Naive thymus-derived CD4-positive, alpha-beta T cell (primary cell): Measurements from ENCODE around the gene SLC22A15. TPM values are rescaled to one million over a fixed set of nuclear protein-coding genes. Genes with fewer than 3 reads are reported as not detected.
"Not testable (repeated sequence)": the region's sequence is repeated elsewhere in the genome, so short reads cannot be mapped to it uniquely, and the experiment has no call there.

Experiments used
- ATAC-seq: fragments of 150-1000 bp; cut with Tn5 transposase; 2 replicates; pipeline ENCODE4 v1.10.0; 2021; ENCODE audit warnings: mild to moderate bottlenecking, moderate library complexity
- CTCF ChIA-PET: fragments of 350-600 bp; sonication (Branson Sonifier 250); formaldehyde crosslinking; loops from one replicate; lab custom pipeline; 2021; ENCODE audit warnings: antibody characterized with exemption; lab: Charles Lee
- POLR2A ChIA-PET: fragments of 350-600 bp; sonication (Branson Sonifier 250); formaldehyde crosslinking; loops from one replicate; lab custom pipeline; 2021; ENCODE audit warnings: antibody characterized with exemption, inconsistent platforms; lab: Charles Lee
- DNase-seq, 9 donors: peaks; one replicate each; pipeline versions ENCODE4 v3.0.0 to v3.0.0-alpha.2; 2020 to 2022; ENCODE audit warnings: mixed read lengths in 1 of 9
- H3K27ac ChIP-seq: one replicate; pipeline ENCODE4 v1.7.0; 2013; ENCODE audit warnings: mild to moderate bottlenecking, low read depth, low read length, moderate library complexity
- H3K27me3 ChIP-seq, 2 donors: one replicate each; pipeline ENCODE4 v1.7.0; 2013; ENCODE audit warnings: low read length in 2 of 2, mild to moderate bottlenecking in 2 of 2, moderate library complexity in 2 of 2; ENCODE audit not compliant: control insufficient read depth in 2 of 2, insufficient read depth in 2 of 2
- H3K36me3 ChIP-seq, 3 experiments: 1 replicate in 2 of 3; 2 replicates in 1 of 3; pipeline ENCODE4 v1.7.0; 2013; ENCODE audit warnings: low read length in 3 of 3, mild to moderate bottlenecking in 3 of 3, moderate library complexity in 1 of 3; ENCODE audit not compliant: insufficient read depth in 3 of 3, control insufficient read depth in 2 of 3
- H3K4me1 ChIP-seq, 2 donors: one replicate each; pipeline ENCODE4 v1.7.0; 2013; ENCODE audit warnings: low read length in 2 of 2, mild to moderate bottlenecking in 2 of 2, moderate library complexity in 1 of 2; ENCODE audit not compliant: control insufficient read depth in 2 of 2, insufficient read depth in 2 of 2
- H3K4me3 ChIP-seq: 2 replicates; pipeline ENCODE4 v1.7.0; 2013; ENCODE audit warnings: mild to moderate bottlenecking, low read length
- H3K9me3 ChIP-seq, 3 experiments: 1 replicate in 2 of 3; 2 replicates in 1 of 3; pipeline ENCODE4 v1.7.0; 2013; ENCODE audit warnings: low read length in 3 of 3; ENCODE audit not compliant: control insufficient read depth in 2 of 3
- H3K27ac Mint-ChIP-seq, 9 donors: one replicate each; pipeline ENCODE4 v1.8.0; 2020 to 2022; ENCODE audit warnings: mixed read lengths in 9 of 9, mild to moderate bottlenecking in 8 of 9, moderate library complexity in 5 of 9, inconsistent platforms in 2 of 9
- H3K27me3 Mint-ChIP-seq, 5 donors: one replicate each; pipeline ENCODE4 v1.8.0; 2021 to 2022; ENCODE audit warnings: mixed read lengths in 5 of 5, mild to moderate bottlenecking in 1 of 5
- H3K36me3 Mint-ChIP-seq, 5 donors: one replicate each; pipeline ENCODE4 v1.8.0; 2020 to 2022; ENCODE audit warnings: mixed read lengths in 5 of 5, mild to moderate bottlenecking in 3 of 5, inconsistent platforms in 1 of 5
- H3K4me1 Mint-ChIP-seq, 7 donors: one replicate each; pipeline ENCODE4 v1.8.0; 2020 to 2022; ENCODE audit warnings: mixed read lengths in 7 of 7, mild to moderate bottlenecking in 3 of 7, inconsistent platforms in 1 of 7
- H3K4me3 Mint-ChIP-seq, 10 donors: one replicate each; pipeline ENCODE4 v1.8.0; 2020 to 2022; ENCODE audit warnings: mild to moderate bottlenecking in 10 of 10, mixed read lengths in 10 of 10, moderate library complexity in 6 of 10, inconsistent platforms in 2 of 10
- H3K9me3 Mint-ChIP-seq, 11 donors: one replicate each; pipeline ENCODE4 v1.8.0; 2020 to 2022; ENCODE audit warnings: mixed read lengths in 11 of 11, mild to moderate bottlenecking in 4 of 11, inconsistent platforms in 1 of 11, moderate library complexity in 1 of 11
- intact Hi-C, 2 donors: fragments of 100-400 bp; cut with micrococcal nuclease; formaldehyde crosslinking; loops; one replicate each; pipeline ENCODE4 v1.15.1; 2023
- polyA plus RNA-seq, 2 donors: library from polyadenylated mRNA; unstranded; fragments of 300-500 nt; fragmentation: Illumina TruSeq; gene quantifications; one replicate each; pipeline ENCODE4 v1.2.3, GENCODE V29; 2021
- total RNA-seq, 6 experiments: library from RNA in 5 of 6; stranded (reverse) in 5 of 6; gene quantifications; 1 replicate in 5 of 6; 2 replicates in 1 of 6; pipeline ENCODE4 v1.2.3 and lab custom pipeline; 2021 to 2026

SLC22A15 gene
- total and polyA plus RNA-seq, 7 experiments from 2014 or later, result 0.22 to 8.2 (median 0.90) TPM; not detected in 3

DNA sequence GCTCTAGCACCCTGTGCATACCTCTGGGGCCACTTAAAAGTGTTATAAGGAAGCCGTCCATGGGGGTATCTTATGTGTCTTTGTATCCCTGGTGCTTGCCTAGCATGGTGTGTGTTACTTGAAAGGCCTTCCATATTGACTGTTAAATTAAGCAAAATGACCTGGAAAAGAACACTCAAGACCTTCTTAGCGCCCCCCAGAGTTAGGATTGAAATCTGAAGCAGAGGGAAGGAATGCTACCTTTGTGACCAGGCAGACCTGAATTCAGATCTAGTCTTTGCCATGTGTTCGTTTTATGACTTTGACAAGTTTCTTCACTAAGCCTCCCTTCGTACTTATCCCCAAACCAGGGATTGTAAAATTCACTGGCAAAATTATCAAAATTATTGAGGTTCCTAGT lies 59.9 kb downstream of the SLC22A15 start:
- CTCF ChIA-PET, result no interaction called here
- no peak overlapping the region for H3K27ac Mint-ChIP-seq

GRCh38 chr1:116038679-116039078 lies 62.4 kb downstream of the SLC22A15 start:
- no peak overlapping the region for H3K4me3 Mint-ChIP-seq
- POLR2A ChIA-PET, result no interaction called here
- CTCF ChIA-PET, result no interaction called here
- peaks cover 3 to 18% (median 9%) of the 10 kb centered on the region in 5 donors for H3K27me3 Mint-ChIP-seq
- DNase-seq (no peak), ATAC-seq (no peak)
- no peaks in the 10 kb centered on the region for H3K4me1 ChIP-seq
- intact Hi-C loops, result no loop called here
- no peaks in the 10 kb centered on the region for H3K27me3 ChIP-seq
- no peaks in the 10 kb centered on the region for H3K36me3 ChIP-seq
- no peaks in the 10 kb centered on the region for H3K36me3 Mint-ChIP-seq
- no peaks in the 10 kb centered on the region for H3K9me3 ChIP-seq
- no peak overlapping the region for H3K4me3 ChIP-seq
- no peaks in the 10 kb centered on the region for H3K9me3 Mint-ChIP-seq
- no peak overlapping the region for H3K27ac ChIP-seq
- H3K27ac Mint-ChIP-seq, result no peak overlapping the region
- H3K4me1 Mint-ChIP-seq, result no peaks in the 10 kb centered on the region

More for the DNA sequence above, 59.9 kb downstream of the SLC22A15 start:
- Mint-ChIP-seq H3K9me3 (no peaks in the 10 kb centered on the region), H3K36me3 (no peaks in the 10 kb centered on the region), H3K27me3 (peaks cover 3 to 14% (median 7%) of the 10 kb centered on the region in 5 donors), H3K4me3 (no peak overlapping the region), H3K4me1 (no peaks in the 10 kb centered on the region)
- Histone ChIP-seq H3K36me3 (no peaks in the 10 kb centered on the region), H3K27ac (no peak overlapping the region), H3K9me3 (no peaks in the 10 kb centered on the region), H3K4me3 (no peak overlapping the region), H3K27me3 (no peaks in the 10 kb centered on the region), H3K4me1 (no peaks in the 10 kb centered on the region)
- intact Hi-C loops, result no loop called here
- no peak for DNase-seq
- no peak for ATAC-seq
- POLR2A ChIA-PET, result no interaction called here

GRCh38 chr1:116044071-116044470 lies 67.8 kb downstream of the SLC22A15 start:
- no peaks in the 10 kb centered on the region for H3K27me3 ChIP-seq
- Mint-ChIP-seq H3K4me1 (no peaks in the 10 kb centered on the region), H3K27me3 (peaks cover 16 to 42% (median 18%) of the 10 kb centered on the region in 5 donors), H3K27ac (no peak overlapping the region), H3K36me3 (peaks cover 0 to 4% (median 0%) of the 10 kb centered on the region in 5 donors), H3K4me3 (no peak overlapping the region), H3K9me3 (peaks cover 0 to 4% (median 0%) of the 10 kb centered on the region in 11 donors)
- ChIA-PET POLR2A (no interaction called here), CTCF (no interaction called here)
- ATAC-seq, result no peak
- H3K36me3 ChIP-seq, result no peaks in the 10 kb centered on the region
- intact Hi-C loops, result no loop called here
- no peaks in the 10 kb centered on the region for H3K9me3 ChIP-seq
- H3K4me3 ChIP-seq, result no peak overlapping the region
- no peaks in the 10 kb centered on the region for H3K4me1 ChIP-seq
- no peak for DNase-seq
- no peak overlapping the region for H3K27ac ChIP-seq

DNA sequence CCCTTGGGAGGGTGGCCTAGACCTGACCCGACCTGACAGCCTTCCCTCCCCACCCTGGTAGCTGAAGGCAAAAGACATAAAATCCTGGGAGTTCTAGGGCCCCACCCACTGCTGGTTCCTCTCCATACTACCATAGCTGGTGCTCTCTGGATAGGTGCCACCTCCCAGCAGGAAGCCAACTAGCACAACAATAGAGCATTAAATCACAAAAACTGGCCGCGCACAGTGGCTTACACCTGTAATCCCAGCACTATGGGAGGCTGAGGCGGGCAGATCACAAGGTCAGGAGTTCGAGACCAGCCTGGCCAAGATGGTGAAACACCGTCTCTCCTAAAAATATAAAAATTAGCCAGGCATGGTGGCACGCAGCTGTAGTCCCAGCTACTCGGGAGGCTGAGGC lies 70.6 kb downstream of the SLC22A15 start:
- H3K27ac Mint-ChIP-seq, DNase-seq, H3K27me3 ChIP-seq, H3K4me3 ChIP-seq, H3K36me3 Mint-ChIP-seq, H3K4me1 Mint-ChIP-seq, POLR2A ChIA-PET, intact Hi-C loops, H3K27ac ChIP-seq, H3K36me3 ChIP-seq, H3K4me3 Mint-ChIP-seq, H3K9me3 ChIP-seq, ATAC-seq, CTCF ChIA-PET, H3K4me1 ChIP-seq: not testable (repeated sequence)
- Mint-ChIP-seq H3K9me3 (peaks cover 0 to 11% (median 5%) of the 10 kb centered on the region in 11 donors), H3K27me3 (peaks cover 15 to 52% (median 30%) of the 10 kb centered on the region in 5 donors)

- H3K27ac Mint-ChIP-seq, H3K27me3 ChIP-seq, ATAC-seq, H3K36me3 Mint-ChIP-seq, H3K9me3 ChIP-seq, CTCF ChIA-PET, POLR2A ChIA-PET, DNase-seq, H3K4me3 ChIP-seq, H3K27ac ChIP-seq, H3K36me3 ChIP-seq, H3K4me1 Mint-ChIP-seq, intact Hi-C loops, H3K4me1 ChIP-seq, H3K4me3 Mint-ChIP-seq: not testable (repeated sequence)
- Mint-ChIP-seq H3K9me3 (peaks cover 0 to 23% (median 6%) of the 10 kb centered on the region in 11 donors), H3K27me3 (peaks cover 10 to 41% (median 28%) of the 10 kb centered on the region in 5 donors)
These were observed 75.6 kb downstream of the SLC22A15 start for GRCh38 chr1:116051896-116052295.

- Histone ChIP-seq H3K27ac (no peak overlapping the region), H3K27me3 (no peaks in the 10 kb centered on the region), H3K36me3 (no peaks in the 10 kb centered on the region), H3K4me1 (no peaks in the 10 kb centered on the region), H3K4me3 (no peak overlapping the region), H3K9me3 (peaks cover 0 to 2% (median 0%) of the 10 kb centered on the region in 3 experiments)
- Mint-ChIP-seq H3K9me3 (peaks cover 0 to 24% (median 7%) of the 10 kb centered on the region in 11 donors), H3K36me3 (peaks cover 0 to 4% (median 0%) of the 10 kb centered on the region in 5 donors), H3K4me1 (no peaks in the 10 kb centered on the region), H3K27ac (no peak overlapping the region), H3K4me3 (no peak overlapping the region), H3K27me3 (peaks cover 10 to 37% (median 15%) of the 10 kb centered on the region in 5 donors)
- ATAC-seq (no peak), DNase-seq (no peak)
- ChIA-PET POLR2A (no interaction called here), CTCF (no interaction called here)
- intact Hi-C loops, result no loop called here
These were observed 85.9 kb downstream of the SLC22A15 start for GRCh38 chr1:116062201-116062600.

DNA sequence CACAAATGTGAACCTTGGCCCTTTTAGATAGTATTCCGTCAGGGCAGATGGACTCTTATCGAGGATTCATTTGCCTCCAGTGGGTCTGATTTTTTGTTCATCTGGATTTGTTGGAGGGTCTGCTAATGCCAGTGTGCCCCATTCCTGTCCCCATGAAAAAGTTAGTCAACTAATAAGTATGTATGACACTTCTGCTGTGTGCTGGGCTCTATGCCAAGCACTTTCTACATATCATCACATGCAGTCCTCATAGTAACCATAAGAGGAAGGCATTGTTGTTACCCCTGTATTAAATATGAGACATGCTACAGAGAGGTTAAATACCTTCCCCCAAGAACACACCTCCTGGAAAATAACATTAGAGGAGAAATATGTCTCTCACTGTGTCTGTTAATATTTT lies 88.3 kb downstream of the SLC22A15 start:
- Histone ChIP-seq H3K9me3 (no peaks in the 10 kb centered on the region), H3K36me3 (no peaks in the 10 kb centered on the region), H3K27me3 (no peaks in the 10 kb centered on the region), H3K27ac (no peak overlapping the region), H3K4me3 (no peak overlapping the region), H3K4me1 (no peaks in the 10 kb centered on the region)
- Mint-ChIP-seq H3K4me1 (no peaks in the 10 kb centered on the region), H3K27ac (no peak overlapping the region), H3K4me3 (no peak overlapping the region), H3K27me3 (peaks cover 16 to 48% (median 28%) of the 10 kb centered on the region in 5 donors), H3K9me3 (peaks cover 0 to 5% (median 0%) of the 10 kb centered on the region in 11 donors), H3K36me3 (no peaks in the 10 kb centered on the region)
- ChIA-PET POLR2A (no interaction called here), CTCF (no interaction called here)
- DNase-seq, result no peak
- intact Hi-C loops, result no loop called here
- ATAC-seq, result no peak
